Putamen (tissue), 1 donor: ENCODE data around the gene GPR89B.
A peak's percentile ranks its signal among the peaks of the same experiment; 100 is the strongest.
"Not testable (repeated sequence)": the region's sequence is repeated elsewhere in the genome, so short reads cannot be mapped to it uniquely, and the experiment has no call there.

Experiments
- DNase-seq: peaks from one replicate; pipeline ENCODE4 v3.0.0-alpha.2; 2016; ENCODE audit warnings: low spot score

Gene GPR89B

DNA sequence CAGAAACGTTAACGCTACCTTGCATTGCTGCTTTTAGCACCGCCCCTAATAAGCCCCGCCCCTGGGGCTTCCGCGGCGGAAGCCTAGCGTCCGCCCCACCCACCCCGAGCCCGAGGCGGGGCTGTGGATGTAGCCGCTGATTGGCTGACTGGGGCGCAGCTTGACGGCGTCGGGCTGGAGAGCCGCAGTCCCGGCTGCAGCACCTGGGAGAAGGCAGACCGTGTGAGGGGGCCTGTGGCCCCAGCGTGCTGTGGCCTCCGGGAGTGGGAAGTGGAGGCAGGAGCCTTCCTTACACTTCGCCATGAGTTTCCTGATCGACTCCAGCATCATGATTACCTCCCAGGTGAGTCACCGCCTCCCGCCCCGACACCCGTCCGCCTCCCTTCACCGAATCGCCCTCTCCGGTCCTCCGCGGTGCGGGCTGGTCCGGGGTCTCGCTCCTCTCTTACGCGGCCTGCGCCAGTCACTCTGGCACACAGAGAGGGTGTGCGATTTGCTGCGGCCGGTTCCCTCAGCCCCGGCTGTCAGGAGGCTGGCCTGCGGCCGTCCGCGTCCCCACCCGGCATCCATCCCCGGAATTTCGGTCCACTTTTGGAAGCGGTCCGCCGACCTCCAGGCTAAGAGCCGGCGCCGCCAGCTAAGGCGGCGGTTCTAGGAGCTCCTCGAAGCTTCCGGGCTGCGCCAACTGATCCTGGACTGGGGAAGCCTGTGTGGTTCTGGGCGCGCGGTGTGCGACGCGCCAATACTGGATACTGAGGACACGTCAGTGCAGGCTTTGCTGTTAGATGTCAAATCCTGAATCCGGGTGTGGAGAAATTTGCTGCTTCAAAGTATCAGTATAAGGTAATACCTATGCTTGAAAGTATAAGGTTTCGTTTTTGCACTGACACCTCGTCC, at the start of gene GPR89B:
TSS of gene GPR89B (plus strand) at position 185 of the 897 bp plus-strand sequence. CDS start at position 302, 117 bp downstream.
- peak; percentile 86 for DNase-seq

DNA sequence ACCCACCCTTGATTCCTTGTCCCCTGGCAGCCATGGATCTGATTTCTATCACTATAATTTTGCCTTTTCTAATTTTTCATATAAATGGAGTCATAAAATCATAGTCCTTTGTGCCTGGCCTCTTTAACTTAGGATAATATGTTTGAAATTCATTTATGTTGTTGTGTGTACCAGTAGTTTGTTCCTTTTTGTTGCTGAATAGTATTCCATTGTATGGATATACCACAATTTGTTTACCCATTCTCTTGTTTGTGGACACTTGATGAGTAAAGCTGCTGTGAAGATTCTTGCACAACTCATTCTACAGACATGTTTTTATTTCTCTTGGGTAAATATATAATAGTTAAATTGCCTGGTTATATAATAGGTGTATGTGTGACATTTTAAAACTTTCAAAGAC, 48.3 kb upstream of the GPR89B start:
- DNase-seq: no peak

DNA sequence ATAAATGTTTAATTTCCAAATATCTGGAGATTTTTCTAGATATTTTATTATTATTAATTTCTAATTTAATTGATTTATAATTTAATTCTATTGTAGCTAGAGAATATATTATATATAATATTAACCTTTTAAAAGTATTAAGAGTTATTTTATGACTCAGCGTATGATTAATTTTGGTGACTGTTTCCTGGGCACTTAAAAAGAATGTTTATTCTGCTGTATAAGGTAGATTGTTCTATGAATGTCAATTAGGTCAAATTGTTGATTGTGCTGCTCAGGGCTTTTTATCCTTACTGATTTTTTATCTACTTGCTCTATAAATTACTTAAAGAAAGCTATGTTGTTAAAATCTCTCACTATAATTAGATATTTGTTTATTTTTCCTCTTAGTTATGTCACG, 45.7 kb upstream of the GPR89B start:
- DNase-seq: no peak

DNA sequence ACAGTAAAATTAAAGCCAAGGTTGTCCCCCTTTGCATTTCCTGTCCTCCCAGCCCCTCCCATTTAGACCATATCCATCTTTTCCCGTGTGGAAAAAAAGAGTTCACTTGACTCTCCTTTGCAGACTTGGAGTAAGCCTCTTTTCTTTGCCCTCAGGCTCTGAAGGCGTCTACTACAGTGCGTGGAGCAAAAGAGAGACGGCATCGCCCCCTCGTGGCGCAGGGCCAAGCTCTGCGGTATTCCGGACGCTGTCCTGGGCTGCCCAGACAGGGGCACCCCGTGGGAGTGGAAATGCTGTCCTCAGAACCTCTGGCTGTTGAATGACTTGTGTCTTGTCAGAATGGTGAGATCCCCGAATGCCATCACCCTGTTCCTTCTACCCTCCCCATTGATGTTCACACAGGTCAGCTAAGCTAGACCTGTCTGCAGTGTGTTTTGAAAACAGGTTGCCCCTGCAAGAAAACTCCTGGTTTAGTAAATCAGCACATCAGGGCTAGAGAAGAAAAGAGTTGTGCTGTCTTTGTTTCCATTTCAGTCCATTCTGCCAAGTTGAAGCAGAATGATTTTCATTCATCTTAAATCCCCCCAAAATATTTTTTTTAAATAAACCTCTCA, 37.9 kb upstream of the GPR89B start:
- no peak for DNase-seq

DNA sequence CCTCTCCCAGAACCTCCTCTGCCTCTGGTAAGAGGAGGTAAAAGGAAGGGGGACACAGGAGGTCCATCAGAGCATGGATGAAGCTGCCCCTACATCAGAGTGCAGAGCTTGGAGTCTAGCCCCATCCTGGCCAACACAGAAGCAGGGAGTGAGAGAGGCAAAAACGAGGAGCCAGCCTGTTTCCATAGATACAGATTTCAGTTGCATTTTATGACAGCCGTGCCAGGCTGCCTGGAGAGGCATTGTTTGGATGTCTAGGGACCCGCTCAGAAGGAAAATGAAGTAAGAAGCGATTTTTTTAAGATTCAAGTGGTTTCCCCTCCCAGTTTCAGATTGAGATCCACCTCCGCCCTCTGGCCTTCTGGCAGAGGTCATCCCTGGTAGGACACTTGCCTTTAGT, 37.1 kb upstream of the GPR89B start:
- DNase-seq: no peak

DNA sequence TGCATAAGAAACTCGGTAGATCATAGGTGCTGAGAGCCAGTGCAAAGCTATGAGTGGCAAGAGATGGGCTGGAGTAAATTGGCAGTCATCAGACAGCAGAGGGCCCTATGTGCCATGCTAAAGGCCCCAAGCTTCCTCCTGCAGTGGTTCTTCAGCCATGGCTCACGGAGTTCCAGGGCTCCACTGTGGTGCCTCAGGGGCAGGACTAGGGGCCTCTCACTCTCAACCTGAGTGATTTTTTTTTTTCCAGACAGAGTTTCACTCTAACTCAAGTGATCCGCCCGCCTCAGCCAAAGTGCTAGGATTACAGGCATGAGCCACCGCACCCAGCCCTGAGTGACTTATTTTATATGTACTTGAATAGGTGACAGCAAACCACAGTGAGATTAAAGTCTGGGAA, 36.0 kb upstream of the GPR89B start:
- DNase-seq: no peak

DNA sequence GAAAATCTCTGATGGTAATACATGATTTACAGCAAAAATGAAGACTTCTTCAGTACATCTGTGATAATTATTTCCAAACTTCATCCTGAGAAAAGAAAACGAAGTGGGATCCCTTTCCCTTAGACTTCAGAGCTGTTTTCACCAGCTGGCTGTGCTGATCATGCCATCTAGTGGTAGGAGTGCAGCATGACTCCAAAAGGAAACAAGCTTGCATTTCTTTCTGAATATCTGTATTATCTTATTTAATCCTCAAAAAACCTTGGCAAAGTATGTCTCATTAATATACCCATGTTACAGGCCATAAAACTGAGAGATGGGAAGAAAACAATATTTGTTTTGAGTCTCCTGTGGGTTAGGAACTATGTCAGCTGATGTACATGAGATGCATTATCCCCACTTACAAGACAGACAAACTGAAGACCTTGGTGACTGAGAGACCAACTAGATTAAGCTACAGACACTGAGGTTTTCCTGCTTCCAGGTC, 35.4 kb upstream of the GPR89B start:
- DNase-seq: peak; percentile 23

DNA sequence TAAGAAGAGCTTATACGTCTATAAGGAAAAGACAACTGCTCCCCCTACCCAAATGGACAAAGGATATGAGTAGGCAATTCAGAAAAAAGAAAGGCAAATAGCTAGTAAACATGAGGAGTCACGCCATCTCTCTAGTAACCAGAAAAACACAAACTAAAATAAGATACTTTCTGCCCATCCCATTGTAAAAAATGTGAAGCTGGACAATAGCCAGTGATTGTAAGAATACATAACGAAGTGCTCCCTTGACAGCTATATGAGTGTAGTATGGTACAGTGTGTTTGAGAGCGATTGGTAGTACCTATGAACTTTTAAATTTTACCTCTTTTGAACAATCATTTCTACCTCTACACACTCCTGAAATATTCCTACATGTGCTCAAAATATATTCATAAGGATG, 33.1 kb upstream of the GPR89B start:
- DNase-seq: no peak

DNA sequence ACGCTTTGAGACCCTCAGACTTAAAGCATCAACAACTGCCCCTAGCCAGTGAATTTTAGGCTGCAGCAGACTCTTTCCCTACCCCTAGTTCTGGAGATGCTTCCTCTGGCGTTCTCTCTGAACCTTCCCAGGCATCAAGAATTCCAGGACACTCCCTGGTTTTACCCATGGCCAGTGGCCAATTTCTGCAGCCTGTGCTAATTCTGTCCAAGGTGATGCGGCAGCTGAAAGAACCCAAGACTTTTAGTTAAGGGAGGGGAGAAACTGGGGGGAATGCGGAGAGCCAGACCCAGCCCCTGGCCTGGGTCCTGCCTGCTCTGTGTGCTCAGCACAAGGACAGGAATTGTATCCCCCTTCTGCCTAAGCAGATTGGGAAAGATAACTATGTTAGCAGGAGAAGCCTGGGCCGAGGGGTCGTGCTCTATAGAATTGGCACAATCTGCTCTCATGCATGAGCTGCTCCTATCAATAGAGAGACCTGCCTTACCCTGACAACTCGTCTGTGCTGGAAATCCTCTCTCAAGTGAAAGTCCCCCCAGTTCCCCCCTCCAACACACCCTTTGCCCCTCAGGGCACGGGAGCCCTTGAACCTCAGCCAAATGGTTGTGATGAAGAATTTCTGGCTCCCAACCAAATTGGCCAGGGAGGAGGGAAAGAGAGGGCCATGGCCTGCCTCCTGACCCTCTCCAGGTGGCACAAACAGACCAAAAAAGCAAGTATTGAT, 31.0 kb upstream of the GPR89B start:
- no peak for DNase-seq

DNA sequence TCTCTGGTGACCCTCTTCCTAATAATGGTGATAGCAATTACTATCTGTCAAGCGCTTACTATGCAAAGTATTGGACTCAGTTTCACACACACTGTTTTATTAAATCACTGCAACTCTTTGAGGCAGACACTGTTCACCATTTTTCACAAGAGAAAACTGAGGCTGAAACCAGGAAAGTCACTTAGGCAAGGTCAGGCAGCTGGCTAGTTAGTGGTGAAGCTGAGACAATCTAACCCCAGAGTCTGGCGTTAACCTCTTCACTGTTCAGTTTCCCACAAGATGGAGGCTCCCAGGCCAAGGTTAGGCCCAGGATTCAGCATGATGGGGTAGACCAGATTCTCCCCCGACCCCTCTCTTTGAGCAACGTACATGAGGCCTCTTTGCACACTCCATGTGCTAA, 30.4 kb upstream of the GPR89B start:
- DNase-seq: no peak

DNA sequence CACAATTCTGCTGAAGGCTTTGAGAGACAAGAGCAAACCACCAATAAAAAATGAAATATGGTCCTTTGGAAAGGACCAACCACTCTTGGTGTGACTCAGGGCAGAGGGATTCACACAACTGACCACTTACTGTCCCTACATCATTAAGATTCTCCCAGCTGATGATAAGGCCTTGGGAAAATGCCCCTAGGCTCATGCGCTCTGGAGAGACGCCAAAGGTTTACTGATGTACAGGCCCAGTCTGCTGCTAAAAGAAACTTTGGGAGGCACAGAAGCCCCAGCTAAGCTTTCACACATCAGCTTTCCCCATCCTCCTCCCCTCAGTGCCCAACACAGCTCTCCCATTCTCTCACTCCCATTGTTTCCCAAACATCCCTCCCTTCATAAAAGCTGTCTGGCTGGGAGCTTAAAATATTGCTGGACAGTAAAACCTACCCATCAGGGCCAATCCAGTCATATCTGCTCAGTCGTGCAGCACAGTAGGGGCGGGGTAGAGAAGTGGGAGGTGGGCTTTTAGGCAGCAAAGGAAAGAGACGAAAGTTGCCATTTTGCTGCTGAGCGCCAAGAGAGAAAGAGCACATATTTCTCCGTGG, 25.9 kb upstream of the GPR89B start, which contains the start of gene GJA8:
TSS of gene GJA8 (plus strand) at position 543 of the 593 bp plus-strand sequence. CDS start 5,161 bp downstream, outside the sequence.
- DNase-seq: no peak

DNA sequence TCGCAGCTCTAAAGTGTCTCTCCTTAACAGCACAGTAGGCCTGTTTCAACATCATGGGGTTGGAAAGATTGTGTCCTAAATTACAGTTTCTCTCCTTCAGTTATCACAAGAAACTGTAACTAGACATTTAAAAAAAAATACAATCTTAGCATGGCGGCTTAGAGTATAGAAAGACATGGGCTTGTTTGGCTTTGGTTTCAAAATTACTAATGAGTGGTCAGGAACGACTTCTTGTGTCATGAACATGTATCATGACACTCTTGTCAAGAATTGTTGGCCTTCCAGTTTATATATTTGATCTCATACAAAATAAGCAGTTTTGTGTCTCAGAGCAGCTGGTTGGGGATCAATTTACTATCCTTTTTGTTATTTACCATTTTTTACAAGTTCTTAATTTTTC, 23.5 kb upstream of the GPR89B start:
- DNase-seq: no peak

DNA sequence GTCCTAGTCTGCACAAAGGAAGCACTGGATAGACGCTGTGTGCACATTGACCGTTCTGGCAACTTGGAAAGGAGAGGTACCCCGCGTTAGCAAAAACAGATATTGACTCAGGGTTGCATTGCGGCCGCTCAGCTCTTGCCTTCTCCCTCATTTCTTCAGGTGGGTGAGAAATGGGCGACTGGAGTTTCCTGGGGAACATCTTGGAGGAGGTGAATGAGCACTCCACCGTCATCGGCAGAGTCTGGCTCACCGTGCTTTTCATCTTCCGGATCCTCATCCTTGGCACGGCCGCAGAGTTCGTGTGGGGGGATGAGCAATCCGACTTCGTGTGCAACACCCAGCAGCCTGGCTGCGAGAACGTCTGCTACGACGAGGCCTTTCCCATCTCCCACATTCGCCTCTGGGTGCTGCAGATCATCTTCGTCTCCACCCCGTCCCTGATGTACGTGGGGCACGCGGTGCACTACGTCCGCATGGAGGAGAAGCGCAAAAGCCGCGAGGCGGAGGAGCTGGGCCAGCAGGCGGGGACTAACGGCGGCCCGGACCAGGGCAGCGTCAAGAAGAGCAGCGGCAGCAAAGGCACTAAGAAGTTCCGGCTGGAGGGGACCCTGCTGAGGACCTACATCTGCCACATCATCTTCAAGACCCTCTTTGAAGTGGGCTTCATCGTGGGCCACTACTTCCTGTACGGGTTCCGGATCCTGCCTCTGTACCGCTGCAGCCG, 20.3 kb upstream of the GPR89B start:
- no peak for DNase-seq

DNA sequence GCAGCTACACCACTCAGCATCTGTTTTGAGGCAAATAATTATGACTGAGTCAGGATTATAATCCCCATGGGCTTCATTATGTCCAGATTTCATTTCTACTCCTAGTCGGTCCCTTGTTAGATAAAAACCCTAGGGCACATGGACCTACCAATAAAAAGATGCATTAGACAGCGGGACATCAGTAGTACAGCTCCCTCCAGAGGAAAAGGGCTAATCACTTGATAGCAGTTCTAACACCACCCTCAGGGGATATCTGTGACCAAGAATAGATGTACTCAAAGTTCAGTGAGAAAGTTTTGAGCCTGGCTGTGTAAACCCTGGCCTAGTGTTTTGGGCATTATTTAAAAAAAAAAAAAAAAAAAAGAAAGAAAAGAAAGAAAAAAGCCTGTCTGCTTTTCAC, 15.7 kb upstream of the GPR89B start:
- DNase-seq: no peak

DNA sequence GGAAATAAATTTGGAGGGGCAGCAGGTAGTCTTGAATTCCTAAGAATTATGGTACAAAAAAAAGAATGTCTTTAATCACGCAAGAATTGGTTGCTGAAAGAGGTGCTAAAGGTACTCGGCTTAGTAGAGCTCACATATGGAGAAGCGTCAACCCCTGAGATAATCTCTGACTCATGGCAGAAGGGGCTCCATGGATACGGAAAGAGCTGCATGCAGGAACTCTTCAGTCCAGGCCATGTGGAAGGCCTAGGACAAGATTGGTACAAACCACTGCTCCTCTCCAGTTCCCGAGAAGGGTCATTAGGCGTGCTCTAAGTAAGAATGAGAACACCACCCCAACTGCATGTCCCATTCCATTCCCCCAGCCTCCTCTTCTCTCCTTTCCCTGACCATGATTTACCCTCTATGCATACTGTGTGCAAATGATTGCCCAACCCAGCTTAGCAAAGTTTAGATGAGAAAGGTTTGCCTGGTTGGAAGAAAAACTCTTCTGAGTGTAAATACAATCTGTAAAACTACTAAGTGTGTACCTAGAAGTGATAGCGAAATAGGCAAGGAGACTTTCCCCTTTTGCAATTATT, 14.8 kb upstream of the GPR89B start:
- no peak for DNase-seq

DNA sequence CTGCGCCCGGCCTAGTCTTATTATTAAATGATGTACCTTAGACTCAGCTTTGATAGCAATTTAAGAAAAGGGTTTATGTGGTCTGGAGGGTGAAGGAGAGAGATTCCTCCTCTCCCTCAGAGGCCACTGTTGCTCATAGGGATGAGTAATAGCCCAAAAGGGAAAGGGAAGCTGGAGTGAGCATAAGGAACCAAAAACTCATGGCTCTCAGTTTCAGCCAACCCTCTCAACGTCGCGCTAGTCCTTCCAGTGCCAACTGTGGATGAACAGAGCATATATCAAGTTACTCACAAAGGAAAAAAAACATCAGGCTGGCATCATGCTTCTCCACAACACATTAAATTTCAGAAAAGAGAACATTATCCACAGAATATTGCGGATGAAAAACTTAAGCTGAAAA, 8.3 kb upstream of the GPR89B start:
- no peak for DNase-seq

DNA sequence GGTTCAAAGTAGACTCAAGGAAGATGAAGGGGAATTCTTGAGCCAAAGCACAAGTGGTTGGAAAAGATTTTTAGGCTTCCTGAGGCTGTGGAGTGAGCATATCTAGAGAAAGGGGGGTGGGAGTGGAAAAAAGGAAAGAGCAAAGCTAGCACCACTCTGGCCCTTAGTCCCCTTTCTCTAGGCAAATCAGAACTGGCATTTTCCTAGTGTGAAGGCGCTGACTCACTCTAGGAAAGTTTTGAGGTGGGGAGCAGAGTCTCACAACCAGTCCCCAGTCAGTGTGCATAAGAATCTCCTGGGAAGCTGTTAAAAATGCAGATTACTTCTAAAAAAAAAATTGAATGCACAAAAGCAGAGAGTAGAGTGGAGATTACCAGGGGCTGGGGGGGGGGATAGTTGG, 3.4 kb upstream of the GPR89B start:
- DNase-seq: no peak

DNA sequence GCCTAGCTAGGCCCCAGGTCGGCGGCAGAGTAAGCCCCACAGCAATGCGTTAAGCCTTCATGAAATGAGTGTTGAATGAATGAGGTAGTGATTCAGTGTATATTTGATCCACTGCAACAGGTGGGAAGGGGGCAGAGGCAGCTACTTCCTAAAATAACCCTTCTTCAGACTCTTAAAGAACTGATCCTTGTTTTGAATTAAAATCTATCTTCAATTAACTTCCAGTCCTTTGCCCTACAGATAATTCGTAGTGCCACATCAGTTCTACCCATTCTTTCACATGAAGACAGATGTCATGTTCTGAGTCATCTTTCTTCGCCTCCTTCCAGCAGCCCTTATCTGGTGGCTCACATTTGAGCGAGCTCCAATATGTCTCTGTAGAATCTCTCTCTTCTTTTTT, 1.0 kb upstream of the GPR89B start:
- DNase-seq: not testable (repeated sequence)

DNA sequence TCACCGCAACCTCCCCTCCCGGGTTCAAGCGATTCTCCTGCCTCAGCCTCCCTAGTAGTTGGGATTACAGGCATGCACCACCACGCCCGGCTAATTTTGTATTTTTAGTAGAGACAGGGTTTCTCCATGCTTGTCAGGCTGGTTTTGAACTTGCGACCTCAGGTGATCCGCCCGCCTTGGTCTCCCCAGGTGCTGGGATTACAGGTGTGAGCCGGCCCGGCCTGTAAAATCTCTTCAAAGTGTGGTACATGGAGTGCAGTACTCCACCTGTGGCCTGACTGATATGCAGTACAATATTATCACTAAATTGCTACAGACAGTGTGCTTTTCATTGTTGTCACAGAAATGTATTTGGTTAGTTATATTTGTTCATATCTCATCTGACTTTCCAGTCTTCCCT, 531 bp upstream of the GPR89B start:
- DNase-seq: not testable (repeated sequence)

DNA sequence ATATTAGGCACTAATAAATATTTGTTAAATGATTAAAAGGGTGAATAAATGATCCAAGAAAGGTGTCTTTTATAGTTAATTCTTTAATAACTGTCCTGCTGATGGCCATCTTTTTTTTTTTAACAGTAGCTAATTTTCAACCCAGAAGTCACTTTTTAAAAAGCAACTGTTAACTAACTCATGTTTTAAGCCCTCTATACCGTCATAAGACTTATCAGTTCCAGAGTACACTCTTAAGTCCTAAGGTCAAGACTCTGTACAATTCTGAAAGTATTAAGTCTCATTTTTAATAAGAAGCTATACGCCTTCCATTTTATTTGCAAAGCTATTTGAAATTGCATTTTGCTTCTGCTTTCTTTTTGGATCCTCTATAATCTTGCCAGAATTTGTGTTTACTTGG, 2.9 kb downstream of the GPR89B start:
- DNase-seq: not testable (repeated sequence)

DNA sequence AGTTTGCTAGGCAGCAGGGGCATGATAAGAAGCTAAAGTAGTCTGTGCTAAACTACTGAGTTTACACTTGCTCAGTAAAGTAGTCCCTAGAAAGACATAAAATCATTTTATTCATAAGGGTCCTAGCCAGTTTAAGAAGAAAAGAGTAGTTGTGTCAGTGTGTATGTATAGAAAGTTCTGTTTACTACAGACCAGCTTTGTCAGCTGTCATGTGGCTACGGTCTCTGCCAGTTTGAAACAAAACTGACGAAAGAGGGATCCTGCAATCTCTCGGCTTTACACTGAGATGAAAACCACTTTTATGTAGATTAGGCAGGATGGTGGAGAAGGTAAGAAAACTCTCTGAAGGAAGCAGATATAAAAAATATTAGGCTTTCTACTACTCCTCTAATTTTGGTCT, 7.1 kb downstream of the GPR89B start:
- not testable (repeated sequence) for DNase-seq
